ENCODE data around the gene KRT28. TPM values are rescaled to one million over a fixed set of nuclear protein-coding genes. Genes with fewer than 3 reads are reported as not detected.

KRT28 gene
- total and polyA plus RNA-seq, 7 donors: not detected

GRCh38 chr17:40794466-40794865 lies 5.3 kb downstream of the KRT28 start:
- intact Hi-C loops (cut with DNase I): no loop called here
- 70 to 82% methylated on average over 2 of the region's 2 CpGs for WGBS, 2 donors
- H3K4me1 ChIP-seq: no peaks in the 10 kb centered on the region

GRCh38 chr17:40793832-40794231 lies 5.9 kb downstream of the KRT28 start:
- Histone ChIP-seq H3K27ac (no peak overlapping the region), H3K4me1 (no peaks in the 10 kb centered on the region), H3K36me3 (no peaks in the 10 kb centered on the region), H3K4me3 (no peak overlapping the region), H3K27me3 (peaks cover 0 to 30% (median 7%) of the 10 kb centered on the region in 3 donors), H3K9me3 (no peaks in the 10 kb centered on the region)
- TF ChIP-seq POLR2A (IDR thresholded peaks at IDR 0.05) (no peak), POLR2AphosphoS5 (IDR thresholded peaks at IDR 0.05) (no peak), EP300 (IDR thresholded peaks at IDR 0.05) (no peak)
- TF ChIP-seq, protein P1, sequence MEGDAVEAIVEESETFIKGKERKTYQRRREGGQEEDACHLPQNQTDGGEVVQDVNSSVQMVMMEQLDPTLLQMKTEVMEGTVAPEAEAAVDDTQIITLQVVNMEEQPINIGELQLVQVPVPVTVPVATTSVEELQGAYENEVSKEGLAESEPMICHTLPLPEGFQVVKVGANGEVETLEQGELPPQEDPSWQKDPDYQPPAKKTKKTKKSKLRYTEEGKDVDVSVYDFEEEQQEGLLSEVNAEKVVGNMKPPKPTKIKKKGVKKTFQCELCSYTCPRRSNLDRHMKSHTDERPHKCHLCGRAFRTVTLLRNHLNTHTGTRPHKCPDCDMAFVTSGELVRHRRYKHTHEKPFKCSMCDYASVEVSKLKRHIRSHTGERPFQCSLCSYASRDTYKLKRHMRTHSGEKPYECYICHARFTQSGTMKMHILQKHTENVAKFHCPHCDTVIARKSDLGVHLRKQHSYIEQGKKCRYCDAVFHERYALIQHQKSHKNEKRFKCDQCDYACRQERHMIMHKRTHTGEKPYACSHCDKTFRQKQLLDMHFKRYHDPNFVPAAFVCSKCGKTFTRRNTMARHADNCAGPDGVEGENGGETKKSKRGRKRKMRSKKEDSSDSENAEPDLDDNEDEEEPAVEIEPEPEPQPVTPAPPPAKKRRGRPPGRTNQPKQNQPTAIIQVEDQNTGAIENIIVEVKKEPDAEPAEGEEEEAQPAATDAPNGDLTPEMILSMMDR (IDR thresholded peaks at IDR 0.05): no peak
- intact Hi-C loops (cut with DNase I): no loop called here
- DNase-seq: no peak
- 44 to 73% methylated on average over 10 of the region's 10 CpGs for WGBS, 2 donors

More at GRCh38 chr17:40794466-40794865, 5.3 kb downstream of the KRT28 start:
- Histone ChIP-seq H3K27me3 (peaks cover 0 to 30% (median 7%) of the 10 kb centered on the region in 3 donors), H3K36me3 (no peaks in the 10 kb centered on the region), H3K9me3 (no peaks in the 10 kb centered on the region), H3K27ac (no peak overlapping the region), H3K4me3 (no peak overlapping the region)
- TF ChIP-seq, protein P1 (IDR thresholded peaks at IDR 0.05): no peak
- TF ChIP-seq EP300 (IDR thresholded peaks at IDR 0.05): no peak
- TF ChIP-seq POLR2AphosphoS5 (IDR thresholded peaks at IDR 0.05): no peak
- no peak for TF ChIP-seq POLR2A (IDR thresholded peaks at IDR 0.05)
- no peak for DNase-seq

GRCh38 chr17:40791787-40792436 lies 7.8 kb downstream of the KRT28 start:
- H3K27me3 ChIP-seq: peaks cover 0 to 14% (median 0%) of the 10 kb centered on the region in 3 donors
- H3K9me3 ChIP-seq: no peaks in the 10 kb centered on the region
- intact Hi-C loops (cut with DNase I): no loop called here
- no peak overlapping the region for H3K4me3 ChIP-seq
- no peaks in the 10 kb centered on the region for H3K36me3 ChIP-seq
- TF ChIP-seq, protein P1 (IDR thresholded peaks at IDR 0.05): peak in 1 of 4 experiments; percentile 24
- TF ChIP-seq EP300 (IDR thresholded peaks at IDR 0.05): no peak
- no peak overlapping the region for H3K27ac ChIP-seq
- DNase-seq: no peak
- no peaks in the 10 kb centered on the region for H3K4me1 ChIP-seq
- 37 to 39% methylated on average over 6 of the region's 6 CpGs for WGBS, 2 donors

- H3K27me3 ChIP-seq: peaks cover 0 to 6% (median 0%) of the 10 kb centered on the region in 3 donors
- WGBS, 2 donors: 86 to 89% methylated on average over 1 of the region's 1 CpG
- H3K9me3 ChIP-seq: no peaks in the 10 kb centered on the region
- H3K4me3 ChIP-seq: no peak overlapping the region
- H3K36me3 ChIP-seq: no peaks in the 10 kb centered on the region
- DNase-seq: no peak
- H3K4me1 ChIP-seq: no peaks in the 10 kb centered on the region
- peak overlapping the region in 1 of 4 donors; percentile 31 for H3K27ac ChIP-seq
- intact Hi-C loops (cut with DNase I): no loop called here
- TF ChIP-seq EP300 (IDR thresholded peaks at IDR 0.05) (no peak), POLR2A (IDR thresholded peaks at IDR 0.05) (no peak), POLR2AphosphoS5 (IDR thresholded peaks at IDR 0.05) (no peak)
- TF ChIP-seq, protein P1 (IDR thresholded peaks at IDR 0.05): no peak
Observed at GRCh38 chr17:40791111-40791510, 8.6 kb downstream of the KRT28 start.

DNA sequence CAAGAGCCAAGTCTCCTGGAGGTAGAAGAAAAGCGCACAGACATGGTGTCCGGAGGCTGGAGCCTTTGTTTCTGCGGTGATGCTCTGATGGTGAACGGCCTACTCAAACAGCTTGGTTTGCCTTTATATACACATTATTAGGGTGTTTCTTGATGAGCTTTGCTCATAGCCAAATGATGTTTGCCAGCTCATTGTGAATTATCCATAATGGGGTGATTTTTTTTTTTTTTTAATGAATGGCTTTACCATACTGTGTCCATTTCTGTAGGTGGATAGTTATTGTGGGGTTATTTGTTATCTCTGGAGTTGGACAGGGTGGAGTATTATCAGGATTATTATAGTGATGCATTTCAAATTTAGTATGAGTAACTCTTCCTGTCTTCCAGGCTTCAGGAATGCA lies 17.3 kb downstream of the KRT28 start, which contains the start of gene KRT27:
Gene KRT27, minus strand, starts transcription at position 101 of the 400 bp plus-strand sequence. Its CDS starts 57 bp downstream, at position 44.
- Histone ChIP-seq H3K4me1 (peaks cover 0 to 5% (median 0%) of the 10 kb centered on the region in 4 donors), H3K27me3 (peaks cover 3 to 29% (median 7%) of the 10 kb centered on the region in 3 donors), H3K9me3 (no peaks in the 10 kb centered on the region), H3K4me3 (no peak within 1 kb of the TSS), H3K27ac (no peak within 1 kb of the TSS), H3K36me3 (no peaks in the 10 kb centered on the region)
- intact Hi-C loops (cut with DNase I): no loop called here
- WGBS, 2 donors: 95 to 97% methylated on average over 4 of the region's 4 CpGs
- no peak for DNase-seq
- no peak for TF ChIP-seq EP300 (IDR thresholded peaks at IDR 0.05)
- TF ChIP-seq, protein P1 (IDR thresholded peaks at IDR 0.05): no peak
- no peak for TF ChIP-seq POLR2A (IDR thresholded peaks at IDR 0.05)
- TF ChIP-seq POLR2AphosphoS5 (IDR thresholded peaks at IDR 0.05): no peak
